Measurements from ENCODE around the gene ATXN7L3B.

The ATXN7L3B gene

DNA sequence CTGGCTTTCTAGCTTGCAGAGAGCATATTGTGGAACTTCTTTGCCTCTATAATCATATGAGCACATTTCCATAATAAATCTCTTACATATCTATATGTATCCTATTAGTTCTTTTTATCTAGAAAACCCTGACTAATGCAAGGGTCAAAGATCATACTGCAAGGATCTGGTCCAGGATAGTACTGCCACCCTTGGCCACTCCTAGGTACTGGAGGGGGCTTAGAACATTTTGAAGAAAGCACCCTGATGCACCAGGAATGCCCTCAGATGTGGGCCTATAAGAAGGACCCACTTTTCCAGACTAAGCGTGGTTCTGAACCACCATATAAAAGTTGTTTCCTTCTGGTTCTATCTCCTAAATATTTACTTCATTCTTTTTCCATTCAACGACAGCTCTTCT is 14.6 kb downstream of the ATXN7L3B start:
- DNase-seq: no peak

- no peak for DNase-seq
These were observed 22.1 kb downstream of the ATXN7L3B start for GRCh38 chr12:74559728-74560127.

DNA sequence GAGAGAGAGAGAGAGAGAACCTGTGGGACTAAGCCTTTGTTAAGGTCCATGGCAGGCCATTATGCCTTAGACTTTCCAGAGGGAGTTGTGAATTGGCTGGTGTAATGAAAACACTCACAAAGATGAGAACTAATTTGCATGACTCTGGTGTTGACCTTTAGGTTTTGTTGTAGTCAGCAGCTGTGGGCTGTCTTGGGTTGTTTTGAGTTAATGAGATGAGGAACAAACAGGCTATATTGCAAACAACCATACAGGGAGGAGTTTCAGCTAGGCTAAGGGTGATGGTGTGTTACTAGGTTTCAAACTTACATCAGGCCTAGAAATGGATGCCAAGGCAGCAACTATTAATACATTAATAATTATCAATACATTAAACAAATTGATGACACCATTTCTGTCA is 26.3 kb downstream of the ATXN7L3B start:
- no peak for DNase-seq

- DNase-seq: no peak
These were observed 40.9 kb downstream of the ATXN7L3B start for GRCh38 chr12:74578486-74578885.

- no peak for DNase-seq
These were observed 41.8 kb downstream of the ATXN7L3B start for GRCh38 chr12:74579446-74579845.

- DNase-seq: no peak
These were observed 42.3 kb downstream of the ATXN7L3B start for GRCh38 chr12:74579981-74580380.

- no peak for DNase-seq
These were observed 43.8 kb downstream of the ATXN7L3B start for GRCh38 chr12:74581439-74581838.

DNA sequence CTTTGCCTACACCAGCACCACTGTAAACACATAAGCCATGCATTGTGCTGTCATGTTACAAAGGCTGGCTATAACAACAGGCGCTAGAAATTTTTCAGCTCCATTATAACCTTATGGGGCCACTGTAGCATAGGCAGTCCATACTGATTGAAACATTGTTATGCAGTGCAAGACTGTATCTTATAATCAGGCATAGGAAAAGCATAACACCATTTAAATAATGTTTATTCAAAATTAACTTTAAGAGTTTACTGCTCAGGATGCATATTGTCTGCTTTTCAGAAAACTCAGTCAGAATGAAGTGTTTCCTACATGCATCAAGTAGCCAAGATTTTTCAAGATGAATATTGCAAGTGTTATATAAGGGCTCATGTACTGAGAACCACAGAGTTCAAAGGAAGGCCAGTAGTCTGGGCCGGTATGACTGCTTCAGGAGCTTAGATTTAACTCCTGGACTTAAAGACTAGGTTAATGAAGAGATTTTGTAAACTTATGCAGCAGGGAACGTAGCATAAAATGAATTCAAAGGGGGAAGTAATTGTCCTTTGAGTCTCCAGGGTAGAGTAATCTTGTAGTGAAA is 46.9 kb downstream of the ATXN7L3B start:
- DNase-seq: no peak

- no peak for DNase-seq
These were observed 48.6 kb downstream of the ATXN7L3B start for GRCh38 chr12:74586251-74586650.

All from inflammatory macrophage treated with lipopolysaccharide for 4 hours (primary cell).